Stomach (tissue), 9 donors: ENCODE data around the gene SSH2. TPM values are rescaled to one million over a fixed set of nuclear protein-coding genes. Genes with fewer than 3 reads are reported as not detected.

Experiments used
- DNase-seq, 2 donors: peaks; one replicate each; pipeline versions ENCODE4 v3.0.0 to v3.0.0-alpha.2; 2013 to 2019
- H3K27ac ChIP-seq, 5 donors: fragments of 200-600 bp in 4 of 5; sonication (generic) in 4 of 5; one replicate each; pipeline ENCODE4 v1.5.1; 2013 to 2019; ENCODE audit warnings: mild to moderate bottlenecking in 1 of 5, moderate library complexity in 1 of 5
- H3K27me3 ChIP-seq, 3 donors: fragments of 200-600 bp; sonication (generic); one replicate each; pipeline ENCODE4 v1.5.1; 2017 to 2019; ENCODE audit warnings: mixed run types in 1 of 3
- H3K36me3 ChIP-seq, 4 donors: fragments of 200-600 bp; sonication (generic); 1 replicate in 3 of 4; 2 replicates in 1 of 4; pipeline ENCODE4 v1.5.1; 2016 to 2019
- H3K4me1 ChIP-seq, 4 donors: fragments of 200-600 bp; sonication (generic); one replicate each; pipeline ENCODE4 v1.5.1; 2016 to 2019
- H3K4me3 ChIP-seq, 4 donors: fragments of 200-600 bp; sonication (generic) in 3 of 4; one replicate each; pipeline ENCODE4 v1.5.1; 2016 to 2019; ENCODE audit warnings: mild to moderate bottlenecking in 1 of 4
- H3K9me3 ChIP-seq, 4 donors: fragments of 200-600 bp; sonication (generic); one replicate each; pipeline ENCODE4 v1.5.1; 2016 to 2019
- EP300 ChIP-seq: sonication (generic); formaldehyde crosslinking; IDR thresholded peaks from one replicate; pipeline ENCODE4 v1.6.1; 2017; ENCODE audit warnings: antibody characterized with exemption
- POLR2A ChIP-seq, 4 donors: fragments of 450-650 bp; IDR thresholded peaks; one replicate each; pipeline ENCODE4 v1.6.1; 2016; ENCODE audit warnings: antibody characterized with exemption in 4 of 4, control low read depth in 2 of 4, mild to moderate bottlenecking in 1 of 4, moderate library complexity in 1 of 4
- POLR2AphosphoS5 ChIP-seq, 3 donors: sonication (generic); formaldehyde crosslinking; IDR thresholded peaks; one replicate each; pipeline ENCODE4 v1.6.1; 2016; ENCODE audit warnings: antibody characterized with exemption in 3 of 3
- WGBS, 5 donors: extraction: QIAGEN DNeasy Blood & Tissue Kit in 3 of 5; methylation state at CpG; one replicate each; pipeline versions ENCODE4 v1.1.5 to v1.1.7; 2013 to 2018; 5-methylcytosine and 5-hydroxymethylcytosine counted together
- intact Hi-C: fragments of 100-400 bp; cut with DNase I; formaldehyde crosslinking; loops from one replicate; pipeline ENCODE4 v1.15.1; 2023; ENCODE audit warnings: low total_unique reads
- polyA plus RNA-seq, 3 donors: library from polyadenylated mRNA; stranded (reverse); fragments of 200-250 nt; gene quantifications; one replicate each; pipeline ENCODE4 v1.2.3, GENCODE V29; 2013
- small RNA-seq, 4 donors: library from RNA; depleted of rRNA; stranded (forward); fragments of <200 nt; gene quantifications; one replicate each; pipeline ENCODE3, GENCODE V24; 2016
- total RNA-seq, 5 donors: library from RNA; depleted of rRNA; stranded (reverse); fragments of >200 nt; gene quantifications; one replicate each; pipeline versions ENCODE4 v1.1.0 to v1.2.3, GENCODE V29; 2014 to 2016
- TF ChIP-seq, protein P1 (sequence below), 7 experiments: fragments of 450-650 bp in 4 of 7; fragments of 200-600 bp in 3 of 7; sonication (generic) in 3 of 7; IDR thresholded peaks; one replicate each; pipeline ENCODE4 v1.5.1; 2016 to 2019; ENCODE audit warnings: antibody characterized with exemption in 7 of 7, control low read depth in 2 of 7, mild to moderate bottlenecking in 1 of 7
- donor health status: healthy with polysubstance abuse.
- donor health status: Bipolar disorder and iron deficiency.
- donor health status: healthy.

The SSH2 gene
- total and polyA plus RNA-seq, 8 donors, result 7.8 to 44.9 (median 24.1) TPM

DNA sequence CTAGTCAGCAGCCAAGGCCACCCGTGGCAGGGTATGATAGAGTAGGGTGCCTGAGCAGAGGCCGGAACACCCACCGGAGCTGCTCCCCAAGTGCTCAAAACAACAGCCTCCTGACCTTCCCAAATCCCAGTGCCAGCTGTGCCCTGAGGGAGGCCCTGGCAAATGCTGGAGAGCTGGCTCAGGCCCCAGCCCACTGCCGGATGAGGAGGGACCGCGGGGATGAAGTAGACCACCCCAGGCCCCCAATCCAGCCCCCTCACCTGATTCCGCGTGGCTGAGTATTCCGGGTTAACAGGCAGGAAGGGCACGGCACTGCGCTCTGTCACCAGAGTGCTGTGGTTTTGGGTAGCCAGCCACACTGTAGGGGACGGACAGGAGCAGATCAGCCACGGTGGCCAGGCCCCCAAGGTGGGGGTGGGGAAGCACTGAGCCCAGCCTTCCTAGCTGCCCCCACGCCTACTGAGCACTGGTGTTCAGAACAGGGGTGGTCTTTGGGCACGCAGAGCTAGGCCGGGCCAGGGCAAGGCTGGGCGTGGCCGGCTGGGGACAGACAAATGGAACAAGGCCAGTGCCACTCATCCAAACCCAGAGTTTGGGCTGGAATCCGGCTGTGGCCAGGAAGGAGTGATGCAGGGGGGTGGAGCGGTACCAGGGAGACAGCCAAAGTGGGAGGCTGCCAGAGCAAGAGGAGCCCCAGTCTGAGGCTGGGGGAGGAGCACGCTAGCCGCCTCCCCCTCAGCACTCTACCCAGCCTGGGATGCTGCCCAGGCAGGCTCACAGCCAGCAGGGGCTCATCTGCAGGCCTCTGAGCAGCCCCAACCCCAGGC is 352.4 kb downstream of the SSH2 start:
- Histone ChIP-seq H3K4me3 (no peak overlapping the region), H3K36me3 (peaks cover 52 to 89% (median 83%) of the 10 kb centered on the region in 4 donors), H3K4me1 (peaks cover 12 to 46% (median 44%) of the 10 kb centered on the region in 4 donors), H3K9me3 (no peaks in the 10 kb centered on the region), H3K27me3 (no peaks in the 10 kb centered on the region), H3K27ac (peak overlapping the region in 1 of 5 donors; percentile 27)
- 65 to 87% (median 79%) methylated on average over 13 to 22 of the region's 22 CpGs for WGBS, 5 donors
- peak in 1 of 2 donors; percentile 69 for DNase-seq
- intact Hi-C loops, result no loop called here
- TF ChIP-seq, protein P1, sequence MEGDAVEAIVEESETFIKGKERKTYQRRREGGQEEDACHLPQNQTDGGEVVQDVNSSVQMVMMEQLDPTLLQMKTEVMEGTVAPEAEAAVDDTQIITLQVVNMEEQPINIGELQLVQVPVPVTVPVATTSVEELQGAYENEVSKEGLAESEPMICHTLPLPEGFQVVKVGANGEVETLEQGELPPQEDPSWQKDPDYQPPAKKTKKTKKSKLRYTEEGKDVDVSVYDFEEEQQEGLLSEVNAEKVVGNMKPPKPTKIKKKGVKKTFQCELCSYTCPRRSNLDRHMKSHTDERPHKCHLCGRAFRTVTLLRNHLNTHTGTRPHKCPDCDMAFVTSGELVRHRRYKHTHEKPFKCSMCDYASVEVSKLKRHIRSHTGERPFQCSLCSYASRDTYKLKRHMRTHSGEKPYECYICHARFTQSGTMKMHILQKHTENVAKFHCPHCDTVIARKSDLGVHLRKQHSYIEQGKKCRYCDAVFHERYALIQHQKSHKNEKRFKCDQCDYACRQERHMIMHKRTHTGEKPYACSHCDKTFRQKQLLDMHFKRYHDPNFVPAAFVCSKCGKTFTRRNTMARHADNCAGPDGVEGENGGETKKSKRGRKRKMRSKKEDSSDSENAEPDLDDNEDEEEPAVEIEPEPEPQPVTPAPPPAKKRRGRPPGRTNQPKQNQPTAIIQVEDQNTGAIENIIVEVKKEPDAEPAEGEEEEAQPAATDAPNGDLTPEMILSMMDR (IDR thresholded peaks at IDR 0.05), result no peak
- TF ChIP-seq POLR2A (IDR thresholded peaks at IDR 0.05), result no peak
- no peak for TF ChIP-seq EP300
- no peak for TF ChIP-seq POLR2AphosphoS5 (IDR thresholded peaks at IDR 0.05)

DNA sequence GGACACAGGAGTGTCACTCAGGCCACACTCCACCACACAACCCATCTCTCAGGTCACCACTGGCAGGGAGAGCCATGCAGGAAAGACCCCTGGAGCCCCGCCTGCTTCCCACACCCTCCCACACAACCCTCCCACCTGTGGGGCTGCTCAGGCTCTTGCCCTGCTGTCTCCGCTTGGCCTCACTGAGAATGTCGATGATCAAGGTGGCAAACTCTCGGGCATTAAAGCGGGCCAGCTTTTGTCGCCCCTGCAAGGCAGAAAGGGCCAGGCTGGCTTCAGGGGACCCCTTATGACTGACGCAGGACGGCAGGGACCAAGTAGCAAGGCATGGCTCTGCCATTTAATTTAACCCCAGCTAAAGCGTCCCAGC is 353.0 kb downstream of the SSH2 start:
- H3K36me3 ChIP-seq, result peaks cover 46 to 84% (median 78%) of the 10 kb centered on the region in 4 donors
- no peaks in the 10 kb centered on the region for H3K9me3 ChIP-seq
- no peak for DNase-seq
- TF ChIP-seq POLR2A (IDR thresholded peaks at IDR 0.05) (no peak), POLR2AphosphoS5 (IDR thresholded peaks at IDR 0.05) (no peak), EP300 (no peak)
- TF ChIP-seq, protein P1 (IDR thresholded peaks at IDR 0.05), result no peak
- H3K4me1 ChIP-seq, result peaks cover 17 to 52% (median 50%) of the 10 kb centered on the region in 4 donors
- WGBS, 5 donors, result 98 to 99% (median 98%) methylated on average over 9 of the region's 9 CpGs
- no peak overlapping the region for H3K4me3 ChIP-seq
- no peak overlapping the region for H3K27ac ChIP-seq
- no peaks in the 10 kb centered on the region for H3K27me3 ChIP-seq
- intact Hi-C loops, result no loop called here

- no peak for DNase-seq
- Histone ChIP-seq H3K27ac (no peak overlapping the region), H3K36me3 (peaks cover 40 to 83% (median 76%) of the 10 kb centered on the region in 4 donors), H3K4me3 (no peak overlapping the region), H3K9me3 (no peaks in the 10 kb centered on the region), H3K27me3 (no peaks in the 10 kb centered on the region), H3K4me1 (peaks cover 17 to 57% (median 55%) of the 10 kb centered on the region in 4 donors)
- intact Hi-C loops, result no loop called here
- TF ChIP-seq, protein P1 (IDR thresholded peaks at IDR 0.05), result no peak
- TF ChIP-seq POLR2AphosphoS5 (IDR thresholded peaks at IDR 0.05) (no peak), POLR2A (IDR thresholded peaks at IDR 0.05) (no peak), EP300 (no peak)
- 90 to 92% (median 92%) methylated on average over 15 to 37 of the region's 37 CpGs for WGBS, 5 donors
These were observed 353.6 kb downstream of the SSH2 start for GRCh38 chr17:29576214-29577000.

Small RNAs within 50 kb of the gene (small RNA-seq; reads per million reads assigned to genes)
- gene RF00156 (0 reads per million in 4 donors), gene RF01210 (0 reads per million in 4 donors), gene RNU6-920P (0 reads per million in 4 donors)

Other genes starting within 250 kb of the SSH2 start
- gene EFCAB5, start 11.4 kb upstream of the SSH2 start, total RNA-seq, result 1 to 10 TPM in 2 of 5 donors, under 1 TPM in 1, not detected in 2; 0.14 to 2.8 (median 2.6) TPM
- gene EFCAB5, start 11.4 kb upstream of the SSH2 start, polyA plus RNA-seq, result under 1 TPM in 1 of 3 donors, not detected in 2; 0.05 TPM
- gene NSRP1, start 186.6 kb upstream of the SSH2 start, total RNA-seq, result 100 to 1,000 TPM in 1 of 5 donors, 10 to 100 TPM in 3, 1 to 10 TPM in 1; 5.4 to 110 (median 21.6) TPM
- 10 to 100 TPM; 19.1 to 35.6 (median 33.1) TPM for gene NSRP1, start 186.6 kb upstream of the SSH2 start, polyA plus RNA-seq